HL-60 (cell line): ENCODE data around the gene CCDC126.

Source experiments
- GABPA ChIP-seq: IDR thresholded peaks from 2 replicates; pipeline ENCODE4 v1.6.1; 2012; ENCODE audit warnings: low read depth
- POLR2AphosphoS5 ChIP-seq: IDR thresholded peaks from 2 replicates; pipeline ENCODE4 v1.6.1; 2012; ENCODE audit warnings: low read depth
- SPI1 ChIP-seq: IDR thresholded peaks from 2 replicates; pipeline ENCODE4 v1.6.1; 2012; ENCODE audit warnings: low read depth, mild to moderate bottlenecking, borderline replicate concordance
- TF ChIP-seq, protein P1 (sequence below): IDR thresholded peaks from one replicate; pipeline ENCODE4 v1.5.1; 2011; ENCODE audit warnings: low read length, control low read depth, inconsistent platforms; ENCODE audit not compliant: insufficient read depth
- TF ChIP-seq, protein P2 (sequence below): IDR thresholded peaks from 2 replicates; pipeline ENCODE4 v1.6.1; 2012; ENCODE audit warnings: low read depth; ENCODE audit not compliant: insufficient replicate concordance

DNA sequence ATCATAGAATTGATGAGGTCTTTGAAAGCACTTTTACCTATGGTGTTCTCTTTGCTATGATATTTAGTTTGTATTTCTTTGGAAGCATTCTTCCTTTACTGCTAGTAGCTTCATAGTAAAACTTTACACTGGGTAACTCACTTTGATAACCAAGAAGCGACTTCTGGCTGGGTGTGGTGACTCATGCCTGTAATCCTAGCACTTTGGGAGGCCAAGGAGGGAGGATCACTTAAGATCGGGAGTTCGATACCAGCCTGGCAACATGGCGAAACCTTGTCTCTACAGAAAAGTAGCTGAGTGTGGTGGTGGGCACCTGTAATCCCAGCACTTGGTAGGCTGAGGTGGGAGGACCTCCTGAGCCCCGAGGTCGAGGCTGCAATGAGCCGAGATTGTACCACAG, 36.2 kb downstream of the CCDC126 start:
- no peak for TF ChIP-seq POLR2AphosphoS5
- TF ChIP-seq, protein P1, sequence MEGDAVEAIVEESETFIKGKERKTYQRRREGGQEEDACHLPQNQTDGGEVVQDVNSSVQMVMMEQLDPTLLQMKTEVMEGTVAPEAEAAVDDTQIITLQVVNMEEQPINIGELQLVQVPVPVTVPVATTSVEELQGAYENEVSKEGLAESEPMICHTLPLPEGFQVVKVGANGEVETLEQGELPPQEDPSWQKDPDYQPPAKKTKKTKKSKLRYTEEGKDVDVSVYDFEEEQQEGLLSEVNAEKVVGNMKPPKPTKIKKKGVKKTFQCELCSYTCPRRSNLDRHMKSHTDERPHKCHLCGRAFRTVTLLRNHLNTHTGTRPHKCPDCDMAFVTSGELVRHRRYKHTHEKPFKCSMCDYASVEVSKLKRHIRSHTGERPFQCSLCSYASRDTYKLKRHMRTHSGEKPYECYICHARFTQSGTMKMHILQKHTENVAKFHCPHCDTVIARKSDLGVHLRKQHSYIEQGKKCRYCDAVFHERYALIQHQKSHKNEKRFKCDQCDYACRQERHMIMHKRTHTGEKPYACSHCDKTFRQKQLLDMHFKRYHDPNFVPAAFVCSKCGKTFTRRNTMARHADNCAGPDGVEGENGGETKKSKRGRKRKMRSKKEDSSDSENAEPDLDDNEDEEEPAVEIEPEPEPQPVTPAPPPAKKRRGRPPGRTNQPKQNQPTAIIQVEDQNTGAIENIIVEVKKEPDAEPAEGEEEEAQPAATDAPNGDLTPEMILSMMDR, result no peak
- no peak for TF ChIP-seq SPI1
- TF ChIP-seq GABPA, result no peak
- TF ChIP-seq, protein P2, sequence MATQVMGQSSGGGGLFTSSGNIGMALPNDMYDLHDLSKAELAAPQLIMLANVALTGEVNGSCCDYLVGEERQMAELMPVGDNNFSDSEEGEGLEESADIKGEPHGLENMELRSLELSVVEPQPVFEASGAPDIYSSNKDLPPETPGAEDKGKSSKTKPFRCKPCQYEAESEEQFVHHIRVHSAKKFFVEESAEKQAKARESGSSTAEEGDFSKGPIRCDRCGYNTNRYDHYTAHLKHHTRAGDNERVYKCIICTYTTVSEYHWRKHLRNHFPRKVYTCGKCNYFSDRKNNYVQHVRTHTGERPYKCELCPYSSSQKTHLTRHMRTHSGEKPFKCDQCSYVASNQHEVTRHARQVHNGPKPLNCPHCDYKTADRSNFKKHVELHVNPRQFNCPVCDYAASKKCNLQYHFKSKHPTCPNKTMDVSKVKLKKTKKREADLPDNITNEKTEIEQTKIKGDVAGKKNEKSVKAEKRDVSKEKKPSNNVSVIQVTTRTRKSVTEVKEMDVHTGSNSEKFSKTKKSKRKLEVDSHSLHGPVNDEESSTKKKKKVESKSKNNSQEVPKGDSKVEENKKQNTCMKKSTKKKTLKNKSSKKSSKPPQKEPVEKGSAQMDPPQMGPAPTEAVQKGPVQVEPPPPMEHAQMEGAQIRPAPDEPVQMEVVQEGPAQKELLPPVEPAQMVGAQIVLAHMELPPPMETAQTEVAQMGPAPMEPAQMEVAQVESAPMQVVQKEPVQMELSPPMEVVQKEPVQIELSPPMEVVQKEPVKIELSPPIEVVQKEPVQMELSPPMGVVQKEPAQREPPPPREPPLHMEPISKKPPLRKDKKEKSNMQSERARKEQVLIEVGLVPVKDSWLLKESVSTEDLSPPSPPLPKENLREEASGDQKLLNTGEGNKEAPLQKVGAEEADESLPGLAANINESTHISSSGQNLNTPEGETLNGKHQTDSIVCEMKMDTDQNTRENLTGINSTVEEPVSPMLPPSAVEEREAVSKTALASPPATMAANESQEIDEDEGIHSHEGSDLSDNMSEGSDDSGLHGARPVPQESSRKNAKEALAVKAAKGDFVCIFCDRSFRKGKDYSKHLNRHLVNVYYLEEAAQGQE, result no peak
